C4-2B (cell line): ENCODE data around the gene RFT1.

ENCODE experiments used
- ZFX ChIP-seq: fragments of 450-650 bp; IDR thresholded peaks from 2 replicates; pipeline ENCODE4 v1.6.1; 2017
- TF ChIP-seq, protein P1 (sequence below): fragments of 450-650 bp; conservative IDR thresholded peaks from 2 replicates; pipeline ENCODE4 v1.5.1; 2017; ENCODE audit warnings: mild to moderate bottlenecking

DNA sequence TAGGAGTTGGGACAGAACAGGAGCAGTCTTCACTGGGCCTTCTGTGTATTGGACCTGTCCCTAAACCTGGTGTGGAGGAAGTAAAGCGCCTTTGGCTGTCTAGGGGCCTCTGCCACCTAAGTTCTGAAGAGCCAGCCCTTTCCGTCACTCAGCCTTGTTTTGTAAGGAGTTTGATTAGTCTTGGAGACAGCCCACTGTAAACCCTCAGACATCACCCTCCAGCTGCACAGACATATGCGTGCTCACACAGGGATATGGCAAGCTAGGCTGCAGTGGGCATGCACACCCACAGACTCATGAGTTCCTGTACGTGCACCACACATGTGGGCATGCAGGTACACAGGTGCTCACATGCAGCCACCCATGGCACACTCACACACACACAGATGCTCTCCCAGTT, 36.0 kb upstream of the RFT1 start:
- TF ChIP-seq, protein P1, sequence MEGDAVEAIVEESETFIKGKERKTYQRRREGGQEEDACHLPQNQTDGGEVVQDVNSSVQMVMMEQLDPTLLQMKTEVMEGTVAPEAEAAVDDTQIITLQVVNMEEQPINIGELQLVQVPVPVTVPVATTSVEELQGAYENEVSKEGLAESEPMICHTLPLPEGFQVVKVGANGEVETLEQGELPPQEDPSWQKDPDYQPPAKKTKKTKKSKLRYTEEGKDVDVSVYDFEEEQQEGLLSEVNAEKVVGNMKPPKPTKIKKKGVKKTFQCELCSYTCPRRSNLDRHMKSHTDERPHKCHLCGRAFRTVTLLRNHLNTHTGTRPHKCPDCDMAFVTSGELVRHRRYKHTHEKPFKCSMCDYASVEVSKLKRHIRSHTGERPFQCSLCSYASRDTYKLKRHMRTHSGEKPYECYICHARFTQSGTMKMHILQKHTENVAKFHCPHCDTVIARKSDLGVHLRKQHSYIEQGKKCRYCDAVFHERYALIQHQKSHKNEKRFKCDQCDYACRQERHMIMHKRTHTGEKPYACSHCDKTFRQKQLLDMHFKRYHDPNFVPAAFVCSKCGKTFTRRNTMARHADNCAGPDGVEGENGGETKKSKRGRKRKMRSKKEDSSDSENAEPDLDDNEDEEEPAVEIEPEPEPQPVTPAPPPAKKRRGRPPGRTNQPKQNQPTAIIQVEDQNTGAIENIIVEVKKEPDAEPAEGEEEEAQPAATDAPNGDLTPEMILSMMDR: no peak
- TF ChIP-seq ZFX: no peak
